HEK293 (cell line): ENCODE measurements around the gene CDADC1.

Experiments
- CTCF ChIA-PET: fragments of 350-600 bp; formaldehyde crosslinking; extraction: SDS; loops from one replicate; lab custom pipeline; 2021; ENCODE audit warnings: antibody characterized with exemption; lab: Yijun Ruan, JAX
- POLR2A ChIA-PET: fragments of 300-600 bp; formaldehyde crosslinking; extraction: SDS; loops from one replicate; lab custom pipeline; 2020; ENCODE audit warnings: antibody characterized with exemption, inconsistent platforms; lab: Yijun Ruan, JAX
- H3K27ac ChIP-seq: fragments of 200-500 bp; sonication (Bioruptor generic); 2 replicates; pipeline ENCODE4 v1.5.1; 2014; ENCODE audit warnings: low read depth, low read length, control low read depth, inconsistent platforms; ENCODE audit errors: extremely low read depth
- H3K36me3 ChIP-seq, 2 experiments: fragments of 200-500 bp in 1 of 2; sonication (Bioruptor generic) in 1 of 2; 1 replicate in 1 of 2; 2 replicates in 1 of 2; pipeline ENCODE4 v1.5.1; 2014 to 2017; ENCODE audit warnings: inconsistent platforms in 2 of 2, low read length in 2 of 2; ENCODE audit not compliant: control insufficient read depth in 2 of 2, insufficient read depth in 1 of 2
- H3K4me1 ChIP-seq: fragments of 200-500 bp; sonication (Bioruptor generic); 2 replicates; pipeline ENCODE4 v1.5.1; 2014; ENCODE audit warnings: mild to moderate bottlenecking, low read length, inconsistent platforms; ENCODE audit not compliant: control insufficient read depth, insufficient read depth
- H3K4me3 ChIP-seq: 2 replicates; pipeline ENCODE4 v1.5.1; 2011; ENCODE audit warnings: low read depth, mild to moderate bottlenecking, control low read depth, low read length, moderate library complexity
- H3K9me3 ChIP-seq: fragments of 200-500 bp; sonication (Bioruptor generic); 2 replicates; pipeline ENCODE4 v1.5.1; 2014; ENCODE audit warnings: low read depth, low read length, inconsistent platforms; ENCODE audit not compliant: control insufficient read depth, insufficient read depth
- CTCF ChIP-seq: fragments of 450-650 bp; formaldehyde crosslinking; IDR thresholded peaks from 2 replicates; pipeline ENCODE4 v1.5.1; 2016; ENCODE audit warnings: missing biosample characterization, missing genetic modification characterization
- KLF10 ChIP-seq: fragments of 450-650 bp; IDR thresholded peaks from 2 replicates; pipeline ENCODE4 v1.5.1; 2018; ENCODE audit warnings: missing biosample characterization, mild to moderate bottlenecking, missing genetic modification characterization
- MZF1 ChIP-seq: fragments of 450-650 bp; formaldehyde crosslinking; IDR thresholded peaks from 2 replicates; pipeline ENCODE4 v1.5.1; 2017; ENCODE audit warnings: missing biosample characterization, missing genetic modification characterization, borderline replicate concordance
- PRDM1 ChIP-seq: fragments of 450-650 bp; formaldehyde crosslinking; IDR thresholded peaks from 2 replicates; pipeline ENCODE4; 2016; ENCODE audit warnings: missing biosample characterization, missing genetic modification characterization
- ZBTB8A ChIP-seq: fragments of 450-650 bp; formaldehyde crosslinking; IDR thresholded peaks from 2 replicates; pipeline ENCODE4 v1.5.1; 2016; ENCODE audit warnings: missing biosample characterization, missing genetic modification characterization
- ZNF148 ChIP-seq: fragments of 450-650 bp; formaldehyde crosslinking; IDR thresholded peaks from 2 replicates; pipeline ENCODE4 v1.5.0; 2017; ENCODE audit warnings: missing biosample characterization, missing genetic modification characterization, borderline replicate concordance
- ZNF2 ChIP-seq: fragments of 450-650 bp; formaldehyde crosslinking; IDR thresholded peaks from 2 replicates; pipeline ENCODE4 v1.5.1; 2016; ENCODE audit warnings: missing biosample characterization, missing genetic modification characterization
- ZNF324 ChIP-seq: fragments of 450-650 bp; formaldehyde crosslinking; IDR thresholded peaks from 2 replicates; pipeline ENCODE4 v1.5.1; 2016; ENCODE audit warnings: missing biosample characterization, missing genetic modification characterization
- ZNF335 ChIP-seq: fragments of 450-650 bp; formaldehyde crosslinking; conservative IDR thresholded peaks from 2 replicates; pipeline ENCODE4 v1.5.1; 2016; ENCODE audit warnings: missing biosample characterization, missing genetic modification characterization
- ZNF354C ChIP-seq: fragments of 450-650 bp; formaldehyde crosslinking; IDR thresholded peaks from 2 replicates; pipeline ENCODE4 v1.5.1; 2016; ENCODE audit warnings: missing biosample characterization, missing genetic modification characterization, low read depth, borderline replicate concordance
- ZNF433 ChIP-seq: fragments of 450-650 bp; formaldehyde crosslinking; IDR thresholded peaks from 2 replicates; pipeline ENCODE4 v1.5.1; 2016; ENCODE audit warnings: missing biosample characterization, missing genetic modification characterization, low read depth
- ZNF488 ChIP-seq: fragments of 450-650 bp; formaldehyde crosslinking; IDR thresholded peaks from 2 replicates; pipeline ENCODE4 v1.5.1; 2016; ENCODE audit warnings: missing biosample characterization, missing genetic modification characterization
- ZNF521 ChIP-seq: fragments of 450-650 bp; formaldehyde crosslinking; IDR thresholded peaks from 2 replicates; pipeline ENCODE4 v1.5.1; 2017; ENCODE audit warnings: missing biosample characterization, mild to moderate bottlenecking, missing genetic modification characterization
- ZNF530 ChIP-seq: fragments of 450-650 bp; formaldehyde crosslinking; IDR thresholded peaks from 2 replicates; pipeline ENCODE4 v1.5.1; 2016; ENCODE audit warnings: low read depth, missing biosample characterization, missing genetic modification characterization
- ZNF580 ChIP-seq: fragments of 450-650 bp; formaldehyde crosslinking; IDR thresholded peaks from 2 replicates; pipeline ENCODE4 v1.5.1; 2016; ENCODE audit warnings: missing biosample characterization, missing genetic modification characterization
- ZNF585B ChIP-seq: fragments of 450-650 bp; formaldehyde crosslinking; IDR thresholded peaks from 2 replicates; pipeline ENCODE4 v1.5.1; 2016; ENCODE audit warnings: missing biosample characterization, missing genetic modification characterization
- ZNF621 ChIP-seq: fragments of 450-650 bp; formaldehyde crosslinking; IDR thresholded peaks from 2 replicates; pipeline ENCODE4 v1.5.1; 2017; ENCODE audit warnings: missing biosample characterization, missing genetic modification characterization
- ZNF629 ChIP-seq: fragments of 450-650 bp; formaldehyde crosslinking; IDR thresholded peaks from 2 replicates; pipeline ENCODE4 v1.5.1; 2017; ENCODE audit warnings: missing biosample characterization, missing genetic modification characterization
- ZNF692 ChIP-seq: fragments of 450-650 bp; formaldehyde crosslinking; IDR thresholded peaks from 2 replicates; pipeline ENCODE4 v1.5.1; 2016; ENCODE audit warnings: missing biosample characterization, missing genetic modification characterization
- ZNF747 ChIP-seq: fragments of 450-650 bp; formaldehyde crosslinking; IDR thresholded peaks from 2 replicates; pipeline ENCODE4 v1.5.1; 2016; ENCODE audit warnings: missing biosample characterization, missing genetic modification characterization

The CDADC1 gene

GRCh38 chr13:49308921-49309408 lies 61.2 kb downstream of the CDADC1 start (continued):
- TF ChIP-seq ZNF521 (tag by site-specific recombination), result no peak

GRCh38 chr13:49310251-49310650 lies 62.5 kb downstream of the CDADC1 start:
- TF ChIP-seq ZNF148 (tag by site-specific recombination) (no peak), ZNF488 (tag by site-specific recombination) (no peak), ZNF629 (no peak), ZBTB8A (tag by site-specific recombination) (no peak), ZNF580 (no peak)
- Histone ChIP-seq H3K4me3 (no peak overlapping the region), H3K27ac (no peak overlapping the region), H3K4me1 (no peaks in the 10 kb centered on the region), H3K36me3 (no peaks in the 10 kb centered on the region), H3K9me3 (no peaks in the 10 kb centered on the region)
- CTCF ChIA-PET, result interaction anchor here (0.6 kb wide), 1 partner anchor 9 kb away, joined by 6 read pairs; no protein-coding TSS in a partner anchor
- POLR2A ChIA-PET, result no interaction called here

- H3K4me3 ChIP-seq, result no peak overlapping the region
- H3K27ac ChIP-seq, result no peak overlapping the region
- ChIA-PET CTCF (interaction anchor here (0.6 to 1.7 kb wide), 4 partner anchors 11 to 213 kb away, joined by 3 to 6 read pairs (median 3); no protein-coding TSS in a partner anchor), POLR2A (no interaction called here)
- H3K9me3 ChIP-seq, result no peaks in the 10 kb centered on the region
- H3K4me1 ChIP-seq, result no peaks in the 10 kb centered on the region
- no peaks in the 10 kb centered on the region for H3K36me3 ChIP-seq
- TF ChIP-seq ZNF335 (tag by site-specific recombination) (no peak), PRDM1 (tag by site-specific recombination) (no peak), ZNF324 (tag by site-specific recombination) (no peak), ZNF747 (tag by site-specific recombination) (no peak), ZNF354C (tag by site-specific recombination) (no peak), ZNF585B (tag by site-specific recombination) (no peak), ZNF530 (tag by site-specific recombination) (no peak), KLF10 (no peak), MZF1 (no peak), ZNF148 (tag by site-specific recombination) (no peak), CTCF (tag by site-specific recombination) (no peak), ZNF433 (tag by site-specific recombination) (no peak), ZNF521 (tag by site-specific recombination) (no peak), ZNF2 (tag by site-specific recombination) (no peak), ZNF692 (tag by site-specific recombination) (no peak), ZNF621 (tag by site-specific recombination) (no peak)
Observed at GRCh38 chr13:49311816-49312215, 64.1 kb downstream of the CDADC1 start.
